Ovary (tissue), 9 donors: Measurements from ENCODE around the gene TPD52L1. TPM values are rescaled to one million over a fixed set of nuclear protein-coding genes. Genes with fewer than 3 reads are reported as not detected.
"Not testable (repeated sequence)": the region's sequence is repeated elsewhere in the genome, so short reads cannot be mapped to it uniquely, and the experiment has no call there.

ENCODE experiments used
- DNase-seq, 5 donors: peaks; one replicate each; pipeline ENCODE4 v3.0.0-alpha.2; 2019 to 2020
- H3K27ac ChIP-seq, 2 donors: fragments of 200-600 bp; one replicate each; pipeline versions ENCODE4 v1.5.1 to v1.8.0; 2019 to 2022
- H3K27me3 ChIP-seq: fragments of 200-600 bp; one replicate; pipeline ENCODE4 v1.8.0; 2022
- H3K36me3 ChIP-seq: fragments of 200-600 bp; sonication (generic); one replicate; pipeline ENCODE4 v1.5.1; 2019
- H3K4me1 ChIP-seq: one replicate; pipeline ENCODE4 v1.8.1; 2013; ENCODE audit warnings: mild to moderate bottlenecking, moderate library complexity; ENCODE audit not compliant: insufficient read depth
- H3K4me3 ChIP-seq: fragments of 200-600 bp; sonication (generic); one replicate; pipeline ENCODE4 v1.5.1; 2017
- H3K9me3 ChIP-seq, 2 donors: fragments of 200-600 bp in 1 of 2; sonication (generic) in 1 of 2; one replicate each; pipeline versions ENCODE4 v1.5.1 to v1.8.1; 2013 to 2019; ENCODE audit warnings: mild to moderate bottlenecking in 1 of 2, moderate library complexity in 1 of 2
- EP300 ChIP-seq: sonication (generic); formaldehyde crosslinking; IDR thresholded peaks from one replicate; pipeline ENCODE4 v1.6.1; 2017; ENCODE audit warnings: antibody characterized with exemption
- POLR2A ChIP-seq: fragments of 450-650 bp; IDR thresholded peaks from one replicate; pipeline ENCODE4 v1.6.1; 2017; ENCODE audit warnings: antibody characterized with exemption, mild to moderate bottlenecking, moderate library complexity
- WGBS, 3 donors: extraction: QIAGEN DNeasy Blood & Tissue Kit in 1 of 3; methylation state at CpG; one replicate each; pipeline versions ENCODE4 v1.1.5 to v1.1.7; 2013 to 2017; 5-methylcytosine and 5-hydroxymethylcytosine counted together
- intact Hi-C, 4 donors: fragments of 100-400 bp; cut with DNase I; formaldehyde crosslinking; loops; one replicate each; pipeline versions ENCODE4 v1.11.0 to v1.15.1; 2022 to 2023
- polyA plus RNA-seq, 2 donors: library from polyadenylated mRNA; stranded (reverse); fragments of 200-250 nt in 1 of 2; fragments of 350-450 nt in 1 of 2; fragmentation: Illumina TruSeq in 1 of 2; extraction: RNeasy Lipid Tissue Mini Kit (QIAGEN cat#74804) in 1 of 2; gene quantifications; one replicate each; pipeline ENCODE4 v1.2.3, GENCODE V29; 2013 to 2014
- total RNA-seq, 7 donors: library from RNA; depleted of rRNA in 2 of 7; stranded (reverse); fragments of >200 nt in 2 of 7; fragmentation: NEBNext Ultra II Directional in 3 of 7; extraction: Animal tissue kit (Norgen Biotek cat#: 25700) in 3 of 7; gene quantifications; one replicate each; pipeline versions ENCODE4 v1.1.0 to v1.2.4, GENCODE V29; 2016 to 2023
- TF ChIP-seq, protein P1 (sequence below), 3 donors: fragments of 450-650 bp in 2 of 3; fragments of 200-600 bp in 1 of 3; IDR thresholded peaks; one replicate each; pipeline versions ENCODE4 v1.5.1 to v1.8.0; 2016 to 2022; ENCODE audit warnings: antibody characterized with exemption in 3 of 3, mild to moderate bottlenecking in 1 of 3
- donor health status: DM: no; HTN: no; CAD: no; lungs with moderate emphysema.
- donor health status: DM: no; HTN: no; CAD: no.
- donor health status: Bipolar disorder and iron deficiency.
- donor health status: DM: yes; HTN: yes; CAD: no.
- donor health status: DM: no; HTN: no; CAD: no.
- donor health status: DM: yes; HTN: yes; CAD: no.

Gene TPD52L1
- total and polyA plus RNA-seq, 9 donors, result 14.4 to 154 (median 27.4) TPM

DNA sequence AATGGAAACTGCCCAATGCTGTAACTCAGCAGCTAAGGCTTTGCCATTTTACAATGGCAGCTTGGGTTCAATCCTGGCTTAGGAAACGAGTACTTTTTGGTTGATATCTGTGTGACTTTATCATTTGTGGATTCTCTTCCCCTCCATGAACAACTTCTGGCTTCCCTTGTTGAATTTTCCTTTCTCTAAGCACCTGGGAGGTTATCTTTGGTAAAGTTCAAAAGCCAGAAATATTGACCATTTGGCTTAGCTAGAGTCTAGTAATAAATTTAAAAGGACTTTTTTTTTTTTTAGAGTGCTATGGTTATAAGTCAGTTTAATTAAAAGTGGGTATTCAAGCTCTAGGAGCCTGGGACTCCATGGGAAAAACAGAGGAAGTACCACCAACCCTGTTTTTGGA, 31.7 kb upstream of the TPD52L1 start:
- H3K4me1 ChIP-seq, result no peaks in the 10 kb centered on the region
- no peaks in the 10 kb centered on the region for H3K27me3 ChIP-seq
- intact Hi-C loops, result no loop called here
- 55 to 74% (median 66%) methylated on average over 1 of the region's 1 CpG for WGBS, 3 donors
- no peak overlapping the region for H3K27ac ChIP-seq
- no peaks in the 10 kb centered on the region for H3K36me3 ChIP-seq
- TF ChIP-seq POLR2A (no peak), EP300 (no peak)
- TF ChIP-seq, protein P1, sequence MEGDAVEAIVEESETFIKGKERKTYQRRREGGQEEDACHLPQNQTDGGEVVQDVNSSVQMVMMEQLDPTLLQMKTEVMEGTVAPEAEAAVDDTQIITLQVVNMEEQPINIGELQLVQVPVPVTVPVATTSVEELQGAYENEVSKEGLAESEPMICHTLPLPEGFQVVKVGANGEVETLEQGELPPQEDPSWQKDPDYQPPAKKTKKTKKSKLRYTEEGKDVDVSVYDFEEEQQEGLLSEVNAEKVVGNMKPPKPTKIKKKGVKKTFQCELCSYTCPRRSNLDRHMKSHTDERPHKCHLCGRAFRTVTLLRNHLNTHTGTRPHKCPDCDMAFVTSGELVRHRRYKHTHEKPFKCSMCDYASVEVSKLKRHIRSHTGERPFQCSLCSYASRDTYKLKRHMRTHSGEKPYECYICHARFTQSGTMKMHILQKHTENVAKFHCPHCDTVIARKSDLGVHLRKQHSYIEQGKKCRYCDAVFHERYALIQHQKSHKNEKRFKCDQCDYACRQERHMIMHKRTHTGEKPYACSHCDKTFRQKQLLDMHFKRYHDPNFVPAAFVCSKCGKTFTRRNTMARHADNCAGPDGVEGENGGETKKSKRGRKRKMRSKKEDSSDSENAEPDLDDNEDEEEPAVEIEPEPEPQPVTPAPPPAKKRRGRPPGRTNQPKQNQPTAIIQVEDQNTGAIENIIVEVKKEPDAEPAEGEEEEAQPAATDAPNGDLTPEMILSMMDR (IDR thresholded peaks at IDR 0.05), result no peak
- H3K9me3 ChIP-seq, result no peaks in the 10 kb centered on the region
- no peak overlapping the region for H3K4me3 ChIP-seq
- no peak for DNase-seq

DNA sequence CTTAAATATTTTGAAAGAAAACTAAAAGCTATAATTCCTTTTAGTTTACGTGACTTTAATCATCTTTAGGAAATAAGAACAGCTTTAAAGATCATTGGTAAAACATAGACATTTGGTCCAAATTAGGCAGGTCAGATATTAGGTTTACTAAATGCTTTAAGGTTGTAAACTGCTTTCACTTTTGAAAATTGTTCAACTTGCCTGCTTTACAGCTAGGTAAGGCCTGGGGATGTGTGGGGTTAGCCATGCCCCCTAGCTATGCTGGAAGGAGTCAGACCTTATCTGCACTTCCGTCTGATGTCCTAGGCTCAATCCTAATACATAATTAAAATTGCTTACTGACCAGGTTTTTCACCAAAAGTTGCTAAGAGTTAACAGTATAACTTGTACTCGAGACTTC, 30.5 kb upstream of the TPD52L1 start:
- no peaks in the 10 kb centered on the region for H3K9me3 ChIP-seq
- no peaks in the 10 kb centered on the region for H3K4me1 ChIP-seq

DNA sequence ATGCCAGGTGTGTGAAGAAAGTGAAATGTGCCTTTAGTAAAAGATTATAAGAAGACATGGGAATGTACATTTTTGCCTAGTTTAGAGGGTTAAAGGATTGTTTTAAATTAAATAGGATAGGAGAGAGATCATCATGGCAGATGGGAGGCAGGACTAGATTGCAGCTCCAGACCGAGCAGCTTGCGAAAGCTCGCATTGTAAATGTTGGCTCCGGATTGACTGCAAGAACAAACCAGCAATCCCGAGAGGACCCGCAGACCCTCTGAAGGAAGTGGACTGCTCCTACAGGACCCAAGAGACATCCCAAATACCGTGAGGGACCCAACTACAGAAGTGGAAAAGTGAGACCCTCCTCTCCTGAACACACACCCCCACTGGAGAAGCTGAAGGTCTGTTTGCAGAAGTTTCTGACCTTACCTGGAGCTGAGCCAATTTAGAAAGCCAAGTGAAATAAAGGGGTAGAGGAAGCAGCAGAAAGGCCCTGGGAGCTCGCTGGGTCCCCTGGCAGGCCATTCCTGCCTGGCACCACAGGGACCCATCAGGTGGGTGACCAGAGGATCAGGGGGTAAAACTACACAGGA, 30.0 kb upstream of the TPD52L1 start:
- H3K27me3 ChIP-seq, result no peaks in the 10 kb centered on the region
- no peaks in the 10 kb centered on the region for H3K4me1 ChIP-seq
- intact Hi-C loops, result no loop called here
- H3K9me3 ChIP-seq, result no peaks in the 10 kb centered on the region
- DNase-seq, result no peak
- no peak overlapping the region for H3K27ac ChIP-seq
- TF ChIP-seq POLR2A (no peak), EP300 (no peak)
- H3K36me3 ChIP-seq, result no peaks in the 10 kb centered on the region
- no peak overlapping the region for H3K4me3 ChIP-seq
- 78 to 80% (median 79%) methylated on average over 8 of the region's 8 CpGs for WGBS, 3 donors

More for the DNA sequence above, 30.5 kb upstream of the TPD52L1 start:
- Histone ChIP-seq H3K27me3 (no peaks in the 10 kb centered on the region), H3K27ac (no peak overlapping the region), H3K36me3 (no peaks in the 10 kb centered on the region), H3K4me3 (no peak overlapping the region)
- DNase-seq, result no peak
- intact Hi-C loops, result no loop called here
- WGBS, 3 donors, result 75 to 83% (median 79%) methylated on average over 3 of the region's 3 CpGs
- TF ChIP-seq, protein P1 (IDR thresholded peaks at IDR 0.05), result no peak
- TF ChIP-seq EP300, result no peak
- TF ChIP-seq POLR2A, result no peak

DNA sequence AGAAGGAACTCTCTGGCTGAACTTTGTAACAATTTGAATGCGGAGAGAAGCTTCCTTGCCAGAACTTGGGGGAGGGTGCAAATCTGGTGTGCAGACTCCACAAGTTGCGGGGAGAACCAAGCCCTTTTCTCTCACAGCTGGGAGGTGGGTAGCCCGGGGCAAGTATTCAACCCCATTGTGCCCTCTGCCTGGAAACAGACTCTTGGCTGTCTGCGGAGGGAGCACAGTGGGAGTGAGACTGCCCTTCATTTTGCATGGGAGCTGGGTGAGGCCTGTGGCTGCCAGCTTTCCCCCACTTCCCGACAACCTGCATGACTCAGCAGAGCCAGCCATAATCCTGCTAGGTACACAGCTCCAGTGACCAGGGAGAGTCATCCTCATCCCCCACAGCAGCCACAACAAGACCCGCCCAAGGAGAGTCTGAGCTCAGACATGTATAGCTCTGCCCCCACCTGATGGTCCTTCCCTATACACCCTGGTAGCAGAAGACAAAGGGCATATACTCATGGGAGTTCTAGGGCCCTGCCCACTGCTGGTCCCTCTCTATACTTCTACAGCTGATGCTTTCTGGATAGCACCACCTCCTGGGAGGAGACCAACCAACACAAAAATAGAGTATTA, 29.4 kb upstream of the TPD52L1 start:
- no peak for DNase-seq
- H3K27ac ChIP-seq, result no peak overlapping the region
- TF ChIP-seq, protein P1 (IDR thresholded peaks at IDR 0.05), result no peak
- TF ChIP-seq EP300, result no peak
- TF ChIP-seq POLR2A, result no peak
- H3K27me3 ChIP-seq, result no peaks in the 10 kb centered on the region
- intact Hi-C loops, result no loop called here
- no peaks in the 10 kb centered on the region for H3K36me3 ChIP-seq
- no peaks in the 10 kb centered on the region for H3K9me3 ChIP-seq
- no peaks in the 10 kb centered on the region for H3K4me1 ChIP-seq
- 85 to 96% (median 91%) methylated on average over 6 of the region's 6 CpGs for WGBS, 3 donors
- no peak overlapping the region for H3K4me3 ChIP-seq

DNA sequence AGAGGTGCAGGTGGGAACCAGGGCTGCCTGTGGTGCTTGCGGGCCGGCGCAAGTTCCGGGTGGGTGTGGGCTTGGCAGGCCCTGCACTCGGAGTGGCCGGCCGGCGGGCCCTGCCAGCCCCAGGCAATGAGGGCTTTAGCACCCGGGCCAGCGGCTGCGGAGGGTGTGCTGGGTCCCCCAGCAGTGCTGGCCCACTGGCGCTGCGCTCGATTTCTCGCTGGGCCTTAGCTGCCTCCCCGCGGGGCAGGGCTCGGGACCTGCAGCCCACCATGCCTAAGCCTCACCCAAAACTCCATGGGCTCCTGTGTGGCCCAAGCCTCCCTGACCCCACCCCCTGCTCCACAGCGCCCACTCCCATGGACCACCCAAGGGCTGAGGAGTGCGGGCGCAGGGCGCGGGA, 27.7 kb upstream of the TPD52L1 start:
- H3K4me1 ChIP-seq, H3K4me3 ChIP-seq, H3K36me3 ChIP-seq, DNase-seq, H3K27me3 ChIP-seq, intact Hi-C loops, H3K9me3 ChIP-seq, H3K27ac ChIP-seq: not testable (repeated sequence)
- WGBS, 3 donors, result 98 to 99% (median 98%) methylated on average over 22 to 23 of the region's 23 CpGs
